PFSK-1 (cell line): ENCODE data around the gene GRHPR.

Experiments used
- FOXP2 ChIP-seq: optimal IDR thresholded peaks from 2 replicates; pipeline ENCODE3; 2011; ENCODE audit warnings: borderline replicate concordance, control low read depth, inconsistent platforms; ENCODE audit not compliant: insufficient read depth; ENCODE audit errors: extremely low read length, extremely low read depth
- POLR2AphosphoS5 ChIP-seq: IDR thresholded peaks from 2 replicates; pipeline ENCODE4 v1.6.1; 2012; ENCODE audit warnings: low read depth, mild to moderate bottlenecking, control low read depth, low read length, moderate library complexity
- REST ChIP-seq, 2 experiments: IDR thresholded peaks; 2 replicates each; pipeline versions ENCODE4 v1.6.1 to v1.8.0; 2011 to 2012; ENCODE audit warnings: low read depth in 2 of 2, low read length in 2 of 2, control low read depth in 1 of 2, inconsistent platforms in 1 of 2, mild to moderate bottlenecking in 1 of 2, moderate library complexity in 1 of 2; ENCODE audit not compliant: insufficient read depth in 1 of 2
- SIN3A ChIP-seq: IDR thresholded peaks from 2 replicates; pipeline ENCODE4 v1.6.1; 2012; ENCODE audit warnings: mild to moderate bottlenecking, low read length, moderate library complexity, borderline replicate concordance; ENCODE audit not compliant: insufficient read depth
- TAF1 ChIP-seq: IDR thresholded peaks from 2 replicates; pipeline ENCODE4 v1.6.1; 2012; ENCODE audit warnings: low read length, control low read depth, borderline replicate concordance; ENCODE audit not compliant: insufficient read depth

Gene GRHPR

DNA sequence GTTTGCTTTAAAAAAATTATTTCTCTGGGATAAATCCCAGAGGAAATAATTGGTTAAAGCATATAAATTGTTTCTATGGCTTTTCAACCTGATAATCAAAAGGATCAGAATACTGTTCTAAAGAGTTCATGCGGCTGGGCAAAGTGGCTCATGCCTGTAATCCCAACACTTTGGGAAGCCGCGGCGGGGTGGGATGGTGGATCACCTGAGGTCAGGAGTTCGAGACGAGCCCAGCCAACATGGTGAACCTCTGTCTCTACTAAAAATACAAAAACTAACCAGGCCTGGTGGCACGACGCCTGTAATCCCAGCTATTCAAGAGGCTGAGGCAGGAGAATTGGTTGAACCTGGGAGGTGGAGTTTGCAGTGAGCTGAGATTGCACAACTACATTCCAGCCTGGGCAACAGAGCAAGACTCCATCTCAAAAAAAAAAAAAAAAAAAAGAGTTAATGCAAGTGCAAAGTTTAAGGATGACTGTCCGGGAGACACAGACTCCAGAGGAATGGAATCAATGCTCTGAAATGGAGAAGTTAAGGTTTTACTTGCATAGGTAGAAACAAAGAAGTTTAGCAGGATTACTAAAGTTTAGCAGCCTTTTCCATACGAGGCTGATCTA, 16.6 kb upstream of the GRHPR start:
- no peak for TF ChIP-seq FOXP2
- no peak for TF ChIP-seq SIN3A
- TF ChIP-seq POLR2AphosphoS5, result no peak
- TF ChIP-seq TAF1, result no peak
- TF ChIP-seq REST (IDR thresholded peaks at IDR 0.05; ENCODE audit: insufficient read depth in 1 of 2, low read depth in 2 of 2, low read length in 2 of 2), result no peak

DNA sequence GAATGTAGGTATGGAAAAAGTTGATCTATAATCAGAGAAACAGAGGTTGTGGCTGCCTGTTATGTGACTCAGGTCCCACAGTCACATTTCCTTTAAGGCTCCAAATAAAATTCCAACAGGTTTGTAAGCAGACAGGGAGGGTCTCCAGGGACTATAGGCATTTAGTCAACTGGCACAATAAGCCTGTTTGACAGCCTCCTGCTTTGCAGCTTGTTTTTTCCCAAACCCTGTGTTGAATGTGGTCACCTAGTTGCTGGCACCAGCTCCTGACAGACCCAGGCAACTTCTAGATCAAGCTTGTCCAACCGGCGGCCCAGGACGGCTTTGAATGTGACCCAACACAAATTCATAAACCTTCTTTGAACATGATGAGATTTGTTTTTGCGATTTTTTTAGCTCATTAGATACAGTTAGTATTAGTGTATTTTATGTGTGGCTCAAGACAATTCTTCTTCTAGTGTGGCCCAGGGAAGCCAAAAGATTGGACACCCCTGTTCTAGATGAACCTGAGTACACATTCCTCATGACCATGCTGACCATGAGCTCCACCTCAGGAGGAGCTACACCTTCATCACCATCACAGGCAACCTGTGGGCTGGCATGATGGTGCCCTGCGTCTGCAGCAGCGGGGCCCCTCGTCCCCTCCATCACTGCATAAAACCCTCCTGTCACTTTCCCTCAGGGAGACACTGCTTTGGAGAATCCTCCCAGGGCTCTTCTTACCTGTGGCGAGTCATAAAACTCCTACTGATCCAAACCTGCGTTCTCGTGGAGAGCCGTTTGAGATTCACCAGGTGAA, 15.7 kb upstream of the GRHPR start:
- TF ChIP-seq POLR2AphosphoS5, result no peak
- no peak for TF ChIP-seq SIN3A
- no peak for TF ChIP-seq REST (IDR thresholded peaks at IDR 0.05; ENCODE audit: insufficient read depth in 1 of 2, low read depth in 2 of 2, low read length in 2 of 2)
- no peak for TF ChIP-seq TAF1
- no peak for TF ChIP-seq FOXP2

GRCh38 chr9:37407468-37407867, 15.0 kb upstream of the GRHPR start:
- TF ChIP-seq REST (IDR thresholded peaks at IDR 0.05; ENCODE audit: insufficient read depth in 1 of 2, low read depth in 2 of 2, low read length in 2 of 2) (no peak), FOXP2 (no peak), SIN3A (no peak), TAF1 (no peak), POLR2AphosphoS5 (no peak)

- TF ChIP-seq REST (IDR thresholded peaks at IDR 0.05; ENCODE audit: insufficient read depth in 1 of 2, low read depth in 2 of 2, low read length in 2 of 2), result no peak
- TF ChIP-seq SIN3A, result no peak
- TF ChIP-seq POLR2AphosphoS5, result no peak
- TF ChIP-seq TAF1, result no peak
- no peak for TF ChIP-seq FOXP2
Observed at GRCh38 chr9:37408933-37409710, 13.4 kb upstream of the GRHPR start.
